Neutrophil (primary cell): ENCODE results near the gene RET.

Source experiments
- H3K27ac ChIP-seq: fragments of 200-600 bp; sonication (generic); 2 replicates; pipeline ENCODE4 v1.5.1; 2016; ENCODE audit warnings: mild to moderate bottlenecking, moderate library complexity
- H3K27me3 ChIP-seq: fragments of 200-600 bp; sonication (generic); 2 replicates; pipeline ENCODE4 v1.6.0; 2016; ENCODE audit warnings: mild to moderate bottlenecking
- H3K36me3 ChIP-seq: fragments of 200-600 bp; sonication (generic); 2 replicates; pipeline ENCODE4 v1.5.1; 2017
- H3K4me1 ChIP-seq, 2 experiments: fragments of 200-600 bp in 1 of 2; sonication (generic) in 1 of 2; 1 replicate in 1 of 2; 2 replicates in 1 of 2; pipeline versions ENCODE4 v1.5.1 to v1.6.1; 2013 to 2016; ENCODE audit warnings: low read depth in 1 of 2, low read length in 1 of 2, mild to moderate bottlenecking in 1 of 2, moderate library complexity in 1 of 2; ENCODE audit not compliant: control insufficient read depth in 1 of 2, insufficient read depth in 1 of 2
- H3K4me3 ChIP-seq, 2 experiments: fragments of 200-600 bp in 1 of 2; sonication (generic) in 1 of 2; 1 replicate in 1 of 2; 2 replicates in 1 of 2; pipeline ENCODE4 v1.5.1; 2013 to 2016; ENCODE audit warnings: low read depth in 1 of 2, low read length in 1 of 2, mild to moderate bottlenecking in 1 of 2, moderate library complexity in 1 of 2
- H3K9me3 ChIP-seq: fragments of 200-600 bp; sonication (generic); 2 replicates; pipeline ENCODE4 v1.5.1; 2016
- TF ChIP-seq, protein P1 (sequence below): fragments of 200-600 bp; sonication (generic); IDR thresholded peaks from 2 replicates; pipeline ENCODE4 v1.5.1; 2016; ENCODE audit warnings: antibody characterized with exemption

The RET gene

GRCh38 chr10:43082087-43082486 lies 5.2 kb downstream of the RET start:
- TF ChIP-seq, protein P1, sequence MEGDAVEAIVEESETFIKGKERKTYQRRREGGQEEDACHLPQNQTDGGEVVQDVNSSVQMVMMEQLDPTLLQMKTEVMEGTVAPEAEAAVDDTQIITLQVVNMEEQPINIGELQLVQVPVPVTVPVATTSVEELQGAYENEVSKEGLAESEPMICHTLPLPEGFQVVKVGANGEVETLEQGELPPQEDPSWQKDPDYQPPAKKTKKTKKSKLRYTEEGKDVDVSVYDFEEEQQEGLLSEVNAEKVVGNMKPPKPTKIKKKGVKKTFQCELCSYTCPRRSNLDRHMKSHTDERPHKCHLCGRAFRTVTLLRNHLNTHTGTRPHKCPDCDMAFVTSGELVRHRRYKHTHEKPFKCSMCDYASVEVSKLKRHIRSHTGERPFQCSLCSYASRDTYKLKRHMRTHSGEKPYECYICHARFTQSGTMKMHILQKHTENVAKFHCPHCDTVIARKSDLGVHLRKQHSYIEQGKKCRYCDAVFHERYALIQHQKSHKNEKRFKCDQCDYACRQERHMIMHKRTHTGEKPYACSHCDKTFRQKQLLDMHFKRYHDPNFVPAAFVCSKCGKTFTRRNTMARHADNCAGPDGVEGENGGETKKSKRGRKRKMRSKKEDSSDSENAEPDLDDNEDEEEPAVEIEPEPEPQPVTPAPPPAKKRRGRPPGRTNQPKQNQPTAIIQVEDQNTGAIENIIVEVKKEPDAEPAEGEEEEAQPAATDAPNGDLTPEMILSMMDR = no peak
- H3K27me3 ChIP-seq = peaks cover 29% of the 10 kb centered on the region

GRCh38 chr10:43082746-43083145 lies 5.9 kb downstream of the RET start:
- TF ChIP-seq, protein P1 = no peak
- Histone ChIP-seq H3K36me3 (no peaks in the 10 kb centered on the region), H3K9me3 (no peaks in the 10 kb centered on the region), H3K27ac (no peak overlapping the region), H3K4me1 (peaks cover 10 to 12% of the 10 kb centered on the region in 2 experiments), H3K27me3 (peaks cover 22% of the 10 kb centered on the region), H3K4me3 (no peak overlapping the region)

More at GRCh38 chr10:43082087-43082486, 5.2 kb downstream of the RET start:
- H3K9me3 ChIP-seq = no peaks in the 10 kb centered on the region
- no peak overlapping the region for H3K27ac ChIP-seq
- no peaks in the 10 kb centered on the region for H3K36me3 ChIP-seq
- no peak overlapping the region for H3K4me3 ChIP-seq
- peaks cover 13 to 17% of the 10 kb centered on the region in 2 experiments for H3K4me1 ChIP-seq

DNA sequence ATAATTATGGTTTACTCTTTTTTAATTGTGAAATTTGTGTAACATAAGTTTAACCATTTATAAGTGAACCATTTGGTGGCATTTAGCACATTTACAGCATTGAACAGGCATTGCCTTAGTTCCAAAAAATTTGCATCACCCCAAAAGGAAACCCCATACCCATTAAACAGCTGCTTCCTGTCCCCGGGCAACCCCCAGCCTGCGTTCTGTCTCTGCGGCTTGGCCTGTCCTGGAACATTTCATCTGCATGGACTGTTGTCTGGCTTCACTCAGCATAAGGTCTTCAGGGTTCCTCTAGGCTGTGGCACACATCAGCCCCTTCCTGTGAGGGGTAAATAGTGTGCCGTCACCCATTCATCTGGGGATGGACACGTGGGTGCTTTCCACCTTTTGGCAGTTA lies 6.9 kb downstream of the RET start:
- H3K4me3 ChIP-seq = no peak overlapping the region
- no peak overlapping the region for H3K27ac ChIP-seq
- H3K9me3 ChIP-seq = no peaks in the 10 kb centered on the region
- peaks cover 12% of the 10 kb centered on the region for H3K27me3 ChIP-seq
- TF ChIP-seq, protein P1 = no peak
- no peaks in the 10 kb centered on the region for H3K36me3 ChIP-seq
- H3K4me1 ChIP-seq = peaks cover 6 to 10% of the 10 kb centered on the region in 2 experiments

DNA sequence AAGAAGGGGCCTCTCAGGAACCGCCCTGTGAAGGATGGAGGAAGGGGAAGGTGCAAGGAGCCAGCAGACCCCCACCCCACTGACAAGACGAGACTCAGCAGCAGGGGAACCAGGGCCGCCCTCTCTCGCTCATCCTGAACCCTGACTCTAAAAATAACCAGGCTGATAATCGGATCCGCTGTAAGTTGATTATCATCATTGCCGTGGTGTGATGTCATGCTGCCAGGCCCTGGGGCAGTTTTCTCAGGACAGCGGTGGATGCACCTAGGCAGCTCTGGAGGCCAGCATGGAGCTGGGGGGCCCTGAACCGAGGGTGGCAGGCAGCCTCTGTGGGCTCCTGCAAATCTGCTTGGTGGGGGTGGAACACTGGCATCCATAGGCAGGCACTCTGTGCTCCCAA lies 7.9 kb downstream of the RET start:
- peaks cover 1% of the 10 kb centered on the region for H3K27me3 ChIP-seq
- H3K27ac ChIP-seq = no peak overlapping the region
- peaks cover 6 to 10% of the 10 kb centered on the region in 2 experiments for H3K4me1 ChIP-seq
- H3K9me3 ChIP-seq = no peaks in the 10 kb centered on the region
- H3K4me3 ChIP-seq = no peak overlapping the region
- TF ChIP-seq, protein P1 = no peak
- H3K36me3 ChIP-seq = no peaks in the 10 kb centered on the region

GRCh38 chr10:43086321-43086942 lies 9.6 kb downstream of the RET start:
- no peaks in the 10 kb centered on the region for H3K9me3 ChIP-seq

More at GRCh38 chr10:43086321-43086942, 9.6 kb downstream of the RET start:
- H3K27me3 ChIP-seq = no peaks in the 10 kb centered on the region
- H3K36me3 ChIP-seq = no peaks in the 10 kb centered on the region
- H3K27ac ChIP-seq = no peak overlapping the region
- TF ChIP-seq, protein P1 = no peak
- H3K4me1 ChIP-seq = peaks cover 6 to 10% of the 10 kb centered on the region in 2 experiments
- H3K4me3 ChIP-seq = no peak overlapping the region
